Astrocyte of the cerebellum (primary cell): ENCODE measurements around the gene INPP4B.
"Not testable (repeated sequence)": the region's sequence is repeated elsewhere in the genome, so short reads cannot be mapped to it uniquely, and the experiment has no call there.

ENCODE experiments used
- DNase-seq: peaks from one replicate; pipeline ENCODE4 v3.0.0-alpha.2; 2011; ENCODE audit warnings: low read depth
- H3K4me3 ChIP-seq: 2 replicates; pipeline ENCODE4 v1.5.1; 2011; ENCODE audit warnings: mild to moderate bottlenecking, low read depth, low read length, moderate library complexity
- in situ Hi-C: cut with HindIII; loops from 2 replicates; pipeline ENCODE4 v1.10.0; 2017; ENCODE audit warnings: low sequenced_read_pairs
- TF ChIP-seq, protein P1 (sequence below): IDR thresholded peaks from 2 replicates; pipeline ENCODE4 v1.5.1; 2012; ENCODE audit warnings: low read length, low read depth, moderate library complexity, mild to moderate bottlenecking; ENCODE audit errors: missing control alignments

The INPP4B gene

GRCh38 chr4:142402156-142402555 is 443.9 kb downstream of the INPP4B start:
- H3K4me3 ChIP-seq: no peak overlapping the region

GRCh38 chr4:142397364-142397991 is 448.6 kb downstream of the INPP4B start:
- DNase-seq, H3K4me3 ChIP-seq, in situ Hi-C loops: not testable (repeated sequence)

More at GRCh38 chr4:142402156-142402555, 443.9 kb downstream of the INPP4B start:
- no peak for DNase-seq
- in situ Hi-C loops: no loop called here
- TF ChIP-seq, protein P1, sequence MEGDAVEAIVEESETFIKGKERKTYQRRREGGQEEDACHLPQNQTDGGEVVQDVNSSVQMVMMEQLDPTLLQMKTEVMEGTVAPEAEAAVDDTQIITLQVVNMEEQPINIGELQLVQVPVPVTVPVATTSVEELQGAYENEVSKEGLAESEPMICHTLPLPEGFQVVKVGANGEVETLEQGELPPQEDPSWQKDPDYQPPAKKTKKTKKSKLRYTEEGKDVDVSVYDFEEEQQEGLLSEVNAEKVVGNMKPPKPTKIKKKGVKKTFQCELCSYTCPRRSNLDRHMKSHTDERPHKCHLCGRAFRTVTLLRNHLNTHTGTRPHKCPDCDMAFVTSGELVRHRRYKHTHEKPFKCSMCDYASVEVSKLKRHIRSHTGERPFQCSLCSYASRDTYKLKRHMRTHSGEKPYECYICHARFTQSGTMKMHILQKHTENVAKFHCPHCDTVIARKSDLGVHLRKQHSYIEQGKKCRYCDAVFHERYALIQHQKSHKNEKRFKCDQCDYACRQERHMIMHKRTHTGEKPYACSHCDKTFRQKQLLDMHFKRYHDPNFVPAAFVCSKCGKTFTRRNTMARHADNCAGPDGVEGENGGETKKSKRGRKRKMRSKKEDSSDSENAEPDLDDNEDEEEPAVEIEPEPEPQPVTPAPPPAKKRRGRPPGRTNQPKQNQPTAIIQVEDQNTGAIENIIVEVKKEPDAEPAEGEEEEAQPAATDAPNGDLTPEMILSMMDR: no peak

DNA sequence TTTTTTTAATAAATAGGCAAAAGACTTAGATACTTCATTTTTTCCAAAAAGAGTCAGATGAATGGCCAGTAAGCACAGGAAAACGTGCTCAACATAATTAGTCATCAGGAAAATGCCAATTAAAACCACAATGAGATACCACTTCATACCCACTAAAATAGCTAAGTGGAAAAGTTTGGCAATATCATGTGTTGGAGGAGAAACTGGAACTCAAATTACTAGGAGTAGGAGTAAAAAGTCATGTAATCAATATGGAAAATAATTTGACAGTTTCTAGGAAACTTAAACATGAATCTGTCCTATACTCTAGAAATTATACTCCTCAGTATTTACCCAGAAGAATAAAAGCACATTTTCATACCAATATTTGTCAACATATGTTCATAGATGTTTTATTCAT is 449.8 kb downstream of the INPP4B start:
- in situ Hi-C loops: no loop called here
- DNase-seq: no peak
- no peak overlapping the region for H3K4me3 ChIP-seq
- TF ChIP-seq, protein P1: no peak

DNA sequence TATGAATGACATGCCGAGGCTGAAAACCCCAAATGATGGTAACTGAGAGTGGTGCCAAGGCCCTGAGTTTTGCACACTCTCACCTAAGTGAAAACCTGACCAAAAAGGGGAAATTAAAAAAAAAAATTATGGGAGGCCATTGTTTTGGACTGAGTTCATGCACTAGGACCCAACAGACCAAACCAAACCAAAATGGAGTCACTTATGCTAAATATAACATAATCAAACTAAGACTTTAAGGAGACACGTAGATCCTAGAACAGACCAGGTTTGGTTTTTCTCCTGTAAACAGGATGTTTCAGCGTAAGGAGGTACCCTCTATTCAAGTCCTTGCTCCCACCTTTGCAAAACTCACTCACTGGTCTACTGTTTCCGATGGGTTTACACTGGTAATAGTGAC is 453.0 kb downstream of the INPP4B start:
- TF ChIP-seq, protein P1: no peak
- no peak for DNase-seq
- in situ Hi-C loops: no loop called here
- H3K4me3 ChIP-seq: no peak overlapping the region

- TF ChIP-seq, protein P1: no peak
- no peak for DNase-seq
- in situ Hi-C loops: no loop called here
- H3K4me3 ChIP-seq: no peak overlapping the region
Observed at GRCh38 chr4:142386856-142387255, 459.2 kb downstream of the INPP4B start.

- no peak for DNase-seq
- in situ Hi-C loops: no loop called here
- TF ChIP-seq, protein P1: no peak
- H3K4me3 ChIP-seq: no peak overlapping the region
Observed at GRCh38 chr4:142386449-142386848, 459.7 kb downstream of the INPP4B start.

- no peak for DNase-seq
- TF ChIP-seq, protein P1: no peak
- in situ Hi-C loops: no loop called here
- H3K4me3 ChIP-seq: no peak overlapping the region
Observed at GRCh38 chr4:142383800-142384470, 462.2 kb downstream of the INPP4B start.
